Stromal cell of bone marrow (primary cell): Measurements from ENCODE around the gene HMCN1.

Source experiments
- DNase-seq: peaks from one replicate; pipeline ENCODE4 v3.0.0-alpha.2; 2012; ENCODE audit warnings: low read depth

Gene HMCN1

GRCh38 chr1:185804608-185805007 is 70.4 kb downstream of the HMCN1 start:
- DNase-seq, result no peak

GRCh38 chr1:185807275-185807674 is 73.1 kb downstream of the HMCN1 start:
- no peak for DNase-seq

DNA sequence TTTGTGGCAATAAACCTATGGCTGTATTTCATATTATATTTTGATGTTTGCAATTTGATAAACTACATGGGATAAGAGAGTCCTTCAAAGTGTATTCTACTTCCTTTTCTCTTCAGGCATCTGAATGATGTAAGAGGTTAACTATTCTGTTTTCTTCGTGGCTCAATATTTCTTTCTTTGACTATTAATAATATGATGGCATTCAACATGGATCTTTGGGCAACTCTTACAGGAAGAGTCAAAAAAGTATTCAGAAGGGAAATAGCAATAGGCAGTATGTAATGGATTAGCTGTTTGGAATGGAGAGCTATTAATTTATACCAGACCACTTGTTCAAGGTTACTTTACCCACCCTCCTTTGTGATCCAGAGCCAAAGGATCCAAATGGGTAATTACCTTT is 74.4 kb downstream of the HMCN1 start:
- DNase-seq, result no peak

- no peak for DNase-seq
Measured at GRCh38 chr1:185811073-185811709, 77.0 kb downstream of the HMCN1 start.

DNA sequence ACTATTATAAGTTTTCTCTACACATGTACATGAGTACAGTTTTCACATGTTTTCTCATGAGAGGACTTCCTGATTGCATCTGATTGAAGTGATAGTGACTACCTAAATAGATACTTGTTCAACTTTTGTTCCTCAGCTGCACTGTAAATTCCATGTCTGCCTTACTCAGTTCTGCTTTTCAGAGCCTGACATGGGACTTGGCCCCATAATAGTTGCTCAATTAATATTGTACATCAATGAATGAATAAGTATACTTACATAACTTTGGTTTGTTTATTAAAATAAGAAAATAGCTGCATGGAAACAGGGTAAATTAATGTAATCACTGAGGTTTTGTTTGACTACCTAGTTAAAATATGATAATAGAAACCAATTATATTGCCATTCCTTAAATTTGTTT is 78.7 kb downstream of the HMCN1 start:
- DNase-seq, result no peak

DNA sequence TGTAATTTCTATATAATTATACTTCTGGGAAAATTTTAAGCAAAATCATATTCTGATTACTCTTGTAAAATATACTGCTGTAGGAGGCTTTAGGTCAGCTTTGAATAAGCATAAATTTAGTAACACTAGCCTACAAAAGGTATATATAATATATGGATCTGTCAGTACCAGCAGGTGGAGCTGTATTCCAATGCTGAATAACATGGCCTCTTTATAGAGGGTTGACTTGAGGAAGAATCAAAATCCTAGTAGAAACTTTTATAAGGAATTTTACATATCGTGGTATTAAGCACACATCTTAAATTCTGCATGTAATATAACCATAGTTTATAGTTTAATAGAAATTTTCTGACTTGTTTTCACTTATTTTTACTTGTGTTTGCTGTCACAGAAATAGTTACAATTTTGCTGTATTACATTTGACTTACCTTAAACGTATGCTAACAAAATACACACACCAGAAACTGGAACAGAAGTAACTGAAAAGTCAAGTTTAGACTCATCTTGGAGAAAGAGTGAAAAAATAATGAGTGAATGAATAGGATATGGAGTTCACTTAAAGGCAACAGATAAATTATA is 79.3 kb downstream of the HMCN1 start:
- peak; percentile 46 for DNase-seq

DNA sequence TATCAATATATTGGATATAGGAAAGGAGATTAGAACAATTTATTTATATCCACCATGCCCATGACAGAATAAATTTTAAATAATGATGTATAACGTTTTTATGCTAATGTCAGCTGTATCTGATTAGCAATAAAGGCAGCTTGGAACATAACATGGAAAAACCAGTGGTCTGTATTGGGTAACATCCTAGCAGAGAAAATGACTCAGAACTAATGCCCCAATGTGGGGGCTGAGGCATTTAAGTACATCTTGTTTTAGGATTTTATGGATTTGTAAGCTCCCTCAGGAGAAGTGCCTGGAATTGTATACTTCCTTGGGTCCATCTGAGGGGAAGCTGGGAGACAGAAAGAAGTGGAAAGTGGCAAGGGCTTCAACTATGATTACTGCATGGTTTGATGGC is 82.3 kb downstream of the HMCN1 start:
- DNase-seq, result peak; percentile 77

GRCh38 chr1:185819798-185820197 is 85.6 kb downstream of the HMCN1 start:
- DNase-seq, result no peak

DNA sequence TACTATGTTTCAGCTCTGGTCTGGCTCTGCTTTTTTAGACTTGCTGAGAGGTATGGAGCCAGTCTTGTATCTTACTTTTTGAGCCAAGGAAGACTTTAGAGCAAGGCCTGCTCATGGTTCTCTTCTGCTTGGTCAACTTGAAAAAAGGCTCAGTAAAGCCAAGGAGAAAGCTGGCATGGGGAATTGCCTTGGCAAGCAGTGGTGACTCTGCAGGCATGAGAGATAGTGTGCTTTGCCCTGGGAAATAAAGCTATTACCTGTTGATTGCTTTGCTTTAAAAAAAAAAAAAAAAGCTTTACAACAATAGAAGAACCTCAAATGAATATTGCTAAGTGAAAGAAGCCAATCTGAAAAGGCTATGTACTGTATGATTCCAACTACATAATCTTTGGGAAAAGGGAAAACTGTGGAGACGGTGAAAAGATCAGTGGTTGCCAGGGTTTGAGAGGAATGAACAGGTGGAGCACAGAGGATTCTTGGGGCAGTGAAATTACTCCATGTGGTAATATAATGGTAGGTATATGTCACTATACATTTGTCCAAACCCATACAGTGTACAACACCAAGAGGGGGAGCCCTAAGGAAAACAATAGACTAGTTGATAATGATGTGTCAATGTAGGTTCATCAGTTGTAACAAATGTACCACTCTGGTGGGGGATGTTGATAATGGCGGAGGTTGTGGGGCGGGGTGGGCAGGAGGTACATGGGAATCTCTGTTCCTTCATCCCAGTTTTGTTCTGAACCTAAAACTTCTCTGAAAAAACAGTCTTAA is 87.6 kb downstream of the HMCN1 start:
- DNase-seq, result no peak

DNA sequence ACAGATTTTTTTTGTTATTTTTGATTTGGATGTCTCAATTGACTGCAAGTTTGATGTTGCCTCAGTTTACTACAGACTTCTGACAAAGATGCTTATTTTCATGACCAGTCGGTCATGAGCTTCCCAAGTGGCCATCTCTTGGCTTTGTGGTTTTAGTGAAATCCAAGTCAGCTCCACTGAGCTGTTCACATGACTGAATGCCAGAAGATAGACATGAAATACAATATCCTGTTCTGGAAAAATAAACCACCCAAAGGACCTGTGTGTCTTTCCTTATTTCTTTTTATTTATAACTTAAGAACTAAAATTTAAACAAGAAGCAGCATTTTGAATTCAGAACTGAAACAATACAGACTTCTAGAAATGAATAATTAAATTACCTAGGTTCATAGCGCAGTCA is 89.3 kb downstream of the HMCN1 start:
- peak; percentile 80 for DNase-seq

DNA sequence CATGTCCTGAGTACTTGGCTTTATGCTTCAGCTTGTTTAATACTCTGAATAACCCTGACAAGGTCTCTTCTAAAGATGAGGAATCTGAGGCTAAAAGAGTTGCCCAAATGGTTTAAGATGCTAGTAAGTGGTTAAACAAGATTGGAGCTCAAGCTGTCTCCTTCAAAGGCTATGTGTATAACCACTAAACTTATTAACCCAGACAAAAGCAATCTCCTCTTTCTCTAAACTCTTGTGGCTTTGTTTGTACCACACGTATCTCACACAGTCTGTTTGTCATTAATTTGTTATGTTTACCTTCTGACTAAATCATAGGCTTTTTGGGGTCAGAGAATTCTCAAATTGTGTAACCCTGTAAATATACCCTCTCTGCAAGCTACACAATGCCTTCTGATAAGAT is 89.9 kb downstream of the HMCN1 start:
- DNase-seq, result no peak

DNA sequence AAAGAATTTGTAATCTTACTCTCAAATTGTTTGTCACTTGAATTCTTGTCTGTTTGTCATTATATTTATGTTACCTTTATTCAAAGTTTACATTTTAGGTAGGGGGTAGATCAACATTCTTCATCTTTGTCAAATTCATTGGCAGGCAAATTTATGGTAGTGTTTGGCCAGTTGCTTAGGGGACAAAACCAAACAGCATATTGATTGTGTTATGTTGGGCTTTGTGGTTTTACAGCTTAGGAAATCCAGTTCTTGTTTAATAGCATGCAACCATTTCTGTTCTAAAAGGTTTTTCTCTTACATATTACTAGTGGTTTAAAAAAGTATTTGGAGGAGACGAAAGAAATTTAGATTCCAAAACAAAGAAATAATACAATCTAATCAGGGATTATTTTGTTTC is 91.4 kb downstream of the HMCN1 start:
- peak; percentile 43 for DNase-seq

- no peak for DNase-seq
Measured at GRCh38 chr1:185834371-185834905, 100.2 kb downstream of the HMCN1 start.

- DNase-seq, result no peak
Measured at GRCh38 chr1:185835191-185835590, 101.0 kb downstream of the HMCN1 start.

DNA sequence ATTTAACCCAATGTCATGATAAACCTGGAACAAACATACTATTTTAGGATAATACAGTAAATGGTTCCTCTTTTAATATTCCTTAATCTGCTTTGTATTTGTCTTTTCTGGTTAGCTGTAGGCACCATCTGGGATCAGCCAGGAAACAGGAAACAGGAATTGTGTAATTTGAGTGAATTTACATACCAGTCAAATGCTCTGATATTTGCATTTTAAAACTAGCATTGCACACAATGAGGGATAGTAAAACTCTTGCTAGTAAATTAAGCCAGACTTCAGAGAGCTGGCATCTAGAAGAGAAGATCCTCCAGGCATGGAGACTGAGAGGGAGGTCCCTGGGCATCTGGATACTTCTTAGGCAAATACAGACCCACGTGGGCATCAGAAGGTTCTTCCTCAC is 103.5 kb downstream of the HMCN1 start:
- no peak for DNase-seq

GRCh38 chr1:185838111-185838510 is 103.9 kb downstream of the HMCN1 start:
- no peak for DNase-seq

DNA sequence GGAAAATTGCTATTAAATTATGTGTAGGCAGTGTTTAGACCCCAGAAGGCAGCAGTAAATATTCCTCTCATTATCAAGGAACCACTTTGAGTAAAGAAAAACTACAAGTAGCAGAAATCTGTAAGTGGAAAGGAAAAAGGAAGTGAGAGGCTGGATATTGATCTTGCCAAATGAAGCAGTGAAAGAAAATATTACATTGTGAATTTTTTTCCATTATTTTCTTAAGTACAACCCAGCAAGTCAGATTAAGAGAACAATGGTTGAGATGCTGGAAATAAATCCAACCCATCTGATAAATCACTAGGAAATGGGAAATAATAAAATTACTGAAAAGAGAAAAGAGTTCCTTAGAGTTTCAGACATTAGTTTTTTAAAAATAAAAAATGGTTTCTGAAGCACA is 106.7 kb downstream of the HMCN1 start:
- DNase-seq, result no peak

- DNase-seq, result no peak
Measured at GRCh38 chr1:185843297-185843869, 109.2 kb downstream of the HMCN1 start.

DNA sequence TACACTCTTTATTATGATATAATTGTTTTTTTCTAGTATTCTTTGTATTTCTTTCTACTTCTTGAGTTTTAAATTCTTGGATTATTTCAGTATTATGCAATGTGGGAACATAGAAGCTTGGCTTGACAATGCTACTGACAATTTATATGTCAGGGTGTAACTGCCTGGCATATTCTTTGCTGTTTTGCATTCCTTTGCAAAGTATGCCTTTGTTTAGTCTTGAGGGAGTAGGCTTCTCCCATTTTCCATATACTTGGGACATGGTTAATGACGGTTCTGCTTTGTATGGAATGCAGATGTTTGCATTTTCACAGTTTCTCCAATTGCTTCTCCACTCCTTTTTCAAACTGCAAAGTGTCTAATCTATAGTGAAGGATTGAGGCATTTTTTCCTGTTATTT is 109.8 kb downstream of the HMCN1 start:
- DNase-seq, result no peak

- peak; percentile 55 for DNase-seq
Measured at GRCh38 chr1:185846672-185847444, 112.7 kb downstream of the HMCN1 start.

GRCh38 chr1:185849014-185849413 is 114.8 kb downstream of the HMCN1 start:
- DNase-seq, result no peak

DNA sequence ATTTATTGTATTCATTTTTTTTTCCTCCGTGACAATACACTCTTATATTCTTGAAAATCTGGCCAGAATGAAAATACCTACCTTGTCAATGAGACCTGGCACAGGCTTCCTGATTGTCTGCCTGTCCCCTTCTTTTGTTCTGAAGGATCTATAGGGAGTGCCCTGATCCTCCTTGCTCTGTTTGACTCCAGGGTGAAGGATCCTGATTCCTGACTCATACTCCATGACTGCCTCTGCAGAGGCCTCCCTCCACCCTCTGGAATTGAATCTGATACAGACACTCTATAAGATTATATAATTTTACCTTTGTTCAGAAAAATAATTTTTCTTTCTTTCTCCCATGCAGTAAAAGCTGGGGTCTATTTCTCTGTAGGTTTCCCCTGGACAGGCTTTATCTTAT is 116.2 kb downstream of the HMCN1 start:
- no peak for DNase-seq
